DMS 273 treated with DMSO at 0.1 percent for 48 hours (cell line): ENCODE measurements around the gene BTD.

Source experiments
- DNase-seq: peaks from one replicate; lab custom pipeline; 2025; lab: John Stamatoyannopoulos, UW

The BTD gene

DNA sequence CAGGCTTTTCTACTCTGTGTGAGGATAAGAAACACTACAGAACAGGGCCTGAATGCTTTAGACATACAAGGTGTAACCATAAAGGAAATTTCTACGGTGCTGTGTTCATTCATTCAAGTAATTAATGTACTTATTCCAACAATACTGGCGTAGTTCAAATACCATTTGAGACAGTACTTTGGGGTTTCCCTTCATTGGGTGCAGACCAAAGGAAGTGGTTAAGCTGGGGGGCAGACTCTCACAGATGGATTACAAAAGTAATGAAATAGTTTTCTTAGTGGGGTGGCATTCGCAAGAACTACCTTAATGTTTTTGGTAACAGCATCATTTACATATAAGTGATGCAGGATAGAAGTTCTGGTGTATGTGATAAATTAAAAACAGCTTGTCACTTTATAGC is 65.9 kb downstream of the BTD start:
- no peak for DNase-seq

- no peak for DNase-seq
These were observed 72.0 kb downstream of the BTD start for GRCh38 chr3:15673536-15673935.

GRCh38 chr3:15676259-15676658 is 74.7 kb downstream of the BTD start:
- no peak for DNase-seq

DNA sequence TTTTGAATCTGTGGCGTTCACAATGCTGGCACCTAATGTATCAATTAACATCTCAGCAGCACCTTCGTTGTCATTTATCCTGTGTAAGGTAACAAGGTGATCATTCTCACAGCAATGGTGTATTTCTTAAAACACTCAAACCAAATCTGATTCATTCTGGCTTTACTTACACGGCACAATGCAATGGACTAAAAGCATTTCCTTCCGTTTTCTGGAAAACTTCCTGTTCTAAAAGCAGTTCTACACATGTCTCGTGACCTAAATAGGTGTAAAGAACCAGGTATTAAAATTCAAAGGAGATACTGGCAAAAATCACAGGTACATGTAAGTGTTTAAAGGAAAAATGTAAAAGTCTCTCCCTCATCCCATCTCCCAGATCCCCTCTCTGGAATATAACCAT is 77.8 kb downstream of the BTD start:
- no peak for DNase-seq

DNA sequence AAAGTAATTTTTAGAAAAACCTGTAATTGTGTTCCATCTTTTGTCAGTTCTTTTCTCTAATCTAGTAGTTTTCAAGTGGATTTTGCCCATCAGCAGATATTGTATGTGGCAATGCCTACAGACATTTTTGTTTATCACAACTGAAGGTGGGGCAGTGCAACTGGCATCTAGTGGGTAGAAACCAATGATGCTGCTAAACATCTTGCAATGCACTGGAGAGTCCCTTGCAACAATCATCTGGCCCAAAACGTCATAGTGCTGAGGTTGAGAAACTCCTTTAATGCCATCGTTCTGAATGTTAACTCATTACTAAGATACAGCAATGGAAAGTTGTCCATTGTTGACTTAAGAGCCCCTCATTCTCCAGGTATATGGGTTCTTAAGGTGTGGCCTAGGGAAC is 80.1 kb downstream of the BTD start:
- DNase-seq = no peak

DNA sequence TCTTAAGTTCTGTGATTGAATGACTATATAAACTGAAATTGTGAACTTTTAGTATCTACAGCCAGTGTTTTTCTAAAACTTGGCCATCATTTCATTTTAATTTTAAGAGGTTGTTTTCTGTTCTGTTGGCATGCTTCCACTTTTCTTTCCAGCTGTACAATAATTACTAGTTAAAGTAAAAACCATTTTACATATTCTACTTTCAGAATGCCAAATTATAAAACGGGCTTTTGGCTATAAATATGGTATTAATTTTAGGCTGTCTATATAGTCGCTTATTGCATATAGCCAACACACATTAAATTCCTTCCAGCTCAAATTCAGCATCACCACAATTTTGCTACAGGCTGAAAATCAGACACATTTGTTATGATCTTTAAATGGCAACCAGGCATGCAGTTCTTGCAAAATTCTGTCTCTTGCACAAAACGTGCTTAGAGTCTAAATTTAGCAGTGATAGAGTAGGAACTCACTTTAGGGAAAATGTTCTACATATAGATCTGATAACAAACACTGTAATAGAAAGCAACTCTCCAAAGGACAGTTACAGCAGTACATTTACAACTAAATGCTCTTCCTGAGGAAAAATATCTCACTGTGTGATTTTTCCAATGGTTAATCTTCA is 81.1 kb downstream of the BTD start:
- DNase-seq = no peak

DNA sequence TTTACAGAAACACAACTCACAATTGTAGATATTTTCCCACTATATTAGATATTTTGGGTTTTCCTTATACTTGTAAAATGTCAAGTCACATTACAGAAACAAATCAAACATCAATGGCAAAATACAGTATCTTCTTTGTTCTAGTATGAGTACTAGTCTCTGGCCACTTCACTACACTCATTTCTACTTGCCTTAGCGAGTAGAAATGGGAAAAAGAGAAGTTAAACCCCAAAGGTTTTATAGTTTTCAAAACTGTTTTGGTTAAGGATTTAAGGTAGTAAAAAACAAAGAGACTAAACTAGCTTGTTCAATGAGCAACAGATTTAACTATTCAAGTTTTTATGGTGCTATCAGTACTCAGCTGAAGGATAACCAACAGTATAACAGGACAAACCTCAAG is 81.7 kb downstream of the BTD start:
- DNase-seq = no peak

DNA sequence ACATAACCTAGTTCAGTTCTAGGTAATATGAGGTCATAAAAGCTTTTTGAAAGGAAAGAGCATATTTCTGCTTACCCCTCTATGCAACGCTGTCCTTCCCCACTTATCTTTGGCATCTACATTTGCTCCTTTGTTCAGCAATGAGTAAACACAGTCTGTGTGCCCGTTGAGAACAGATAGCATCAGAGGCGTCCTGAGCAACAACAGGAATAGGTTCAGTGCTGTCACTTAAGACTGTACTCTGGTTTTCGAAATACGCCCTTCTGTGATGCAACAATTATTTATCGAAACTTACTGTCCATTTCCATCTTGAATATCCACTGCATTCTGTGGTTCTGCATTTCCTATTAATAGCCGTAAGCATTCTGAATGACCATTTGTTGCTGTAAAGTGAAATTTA is 84.4 kb downstream of the BTD start:
- DNase-seq = no peak

GRCh38 chr3:15690230-15690629 is 88.7 kb downstream of the BTD start:
- no peak for DNase-seq

DNA sequence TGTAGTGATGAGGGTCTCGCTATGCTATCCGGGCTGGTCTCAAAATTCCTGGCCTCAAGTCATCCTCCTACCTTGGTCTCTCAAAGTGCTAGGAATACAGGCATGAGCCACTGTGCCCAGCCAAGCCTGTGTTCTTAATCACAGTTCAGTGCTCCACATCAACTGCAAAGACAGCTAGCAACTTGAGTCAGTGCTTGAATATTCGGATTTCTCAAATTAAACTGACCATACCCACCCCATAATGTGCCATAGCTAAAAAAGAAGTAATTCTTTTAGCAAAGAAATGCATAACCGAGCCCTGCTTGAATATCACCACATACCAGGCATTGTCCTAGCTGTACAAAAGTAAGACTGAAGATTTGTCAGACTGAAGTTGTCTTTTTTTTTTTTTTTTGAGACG is 89.2 kb downstream of the BTD start:
- DNase-seq = no peak

DNA sequence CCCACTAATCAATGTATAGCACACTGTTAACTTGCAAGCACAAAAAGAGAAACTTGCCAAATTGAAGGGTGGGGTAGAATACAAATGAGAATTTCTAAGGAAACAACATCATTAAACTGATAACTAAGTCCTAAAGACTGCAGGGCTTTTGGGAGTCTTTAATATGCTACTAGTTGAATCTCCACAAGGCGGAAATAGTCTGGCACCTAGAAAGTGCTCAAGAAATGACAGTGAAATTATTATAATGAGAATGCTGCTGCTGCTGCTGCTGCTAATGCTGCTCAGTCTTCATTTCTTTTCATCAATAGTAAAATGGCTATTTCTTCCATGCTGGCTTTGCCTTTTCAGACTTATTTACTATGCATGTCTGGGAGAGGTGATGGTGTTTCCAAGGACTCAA is 91.8 kb downstream of the BTD start:
- no peak for DNase-seq

GRCh38 chr3:15694628-15695027 is 93.1 kb downstream of the BTD start:
- DNase-seq = no peak
